Caco-2 (cell line): ENCODE results near the gene TTI1. TPM values are rescaled to one million over a fixed set of nuclear protein-coding genes. Genes with fewer than 3 reads are reported as not detected.
"Not testable (repeated sequence)": the region's sequence is repeated elsewhere in the genome, so short reads cannot be mapped to it uniquely, and the experiment has no call there.

Experiments used
- BruUV-seq: library from RNA; stranded (reverse); fragments of 400-500 nt; replicated peaks from 2 replicates; lab custom pipeline; 2021; lab: Mats Ljungman, UMichigan
- CTCF ChIA-PET: fragments of 300-600 bp; sonication (Branson Sonifier 250); formaldehyde crosslinking; loops from one replicate; lab custom pipeline; 2022; ENCODE audit warnings: antibody characterized with exemption; lab: Charles Lee
- POLR2A ChIA-PET: fragments of 300-600 bp; sonication (Branson Sonifier 250); formaldehyde crosslinking; loops from one replicate; lab custom pipeline; 2022; ENCODE audit warnings: antibody characterized with exemption; lab: Charles Lee
- DNase-seq, 2 experiments: peaks; one replicate each; pipeline versions ENCODE4 v3.0.0 to v3.0.0-alpha.2; 2020 to 2022
- H3K27me3 ChIP-seq: replicated peaks from 2 replicates; pipeline ENCODE4 v1.6.0; 2011; ENCODE audit warnings: low read length; ENCODE audit not compliant: control insufficient read depth, insufficient read depth
- H3K36me3 ChIP-seq: 2 replicates; pipeline ENCODE4 v1.5.1; 2011; ENCODE audit warnings: low read length; ENCODE audit not compliant: control insufficient read depth, insufficient read depth
- H3K4me1 ChIP-seq: fragments of 250-450 bp; sonication (Bioruptor Pico); 2 replicates; pipeline ENCODE4 v1.5.1; 2020; ENCODE audit warnings: mild to moderate bottlenecking
- H3K4me3 ChIP-seq: 2 replicates; pipeline ENCODE4 v1.5.1; 2011; ENCODE audit warnings: low read depth, mild to moderate bottlenecking, control low read depth, low read length
- H3K9me3 ChIP-seq: fragments of 250-450 bp; sonication (Bioruptor Pico); 2 replicates; pipeline ENCODE4 v1.5.1; 2020; ENCODE audit warnings: mild to moderate bottlenecking, moderate library complexity
- H3K27ac Mint-ChIP-seq: one replicate; pipeline ENCODE4 v1.8.0; 2022; ENCODE audit warnings: mixed read lengths; ENCODE audit not compliant: unreplicated experiment
- H3K27me3 Mint-ChIP-seq: one replicate; pipeline ENCODE4 v1.8.0; 2022; ENCODE audit warnings: mixed read lengths; ENCODE audit not compliant: insufficient read depth, unreplicated experiment
- H3K36me3 Mint-ChIP-seq: one replicate; pipeline ENCODE4 v1.8.0; 2022; ENCODE audit warnings: mild to moderate bottlenecking, mixed read lengths; ENCODE audit not compliant: insufficient read depth, unreplicated experiment
- H3K4me1 Mint-ChIP-seq: one replicate; pipeline ENCODE4 v1.8.0; 2022; ENCODE audit warnings: low read depth, mixed read lengths; ENCODE audit not compliant: unreplicated experiment
- H3K4me3 Mint-ChIP-seq: one replicate; pipeline ENCODE4 v1.8.0; 2022; ENCODE audit warnings: mild to moderate bottlenecking, moderate library complexity, mixed read lengths; ENCODE audit not compliant: unreplicated experiment
- H3K9me3 Mint-ChIP-seq: one replicate; pipeline ENCODE4 v1.8.0; 2022; ENCODE audit warnings: mixed read lengths; ENCODE audit not compliant: unreplicated experiment
- intact Hi-C: fragments of 100-400 bp; cut with micrococcal nuclease; formaldehyde crosslinking; loops from one replicate; pipeline ENCODE4 v1.10.0; 2022; ENCODE audit not compliant: unreplicated experiment
- total RNA-seq: library from RNA; stranded (reverse); gene quantifications from 2 replicates; pipeline ENCODE4 v1.2.3, GENCODE V29; 2022
- TF ChIP-seq, protein P1 (sequence below), 2 experiments: fragments of 200-600 bp in 1 of 2; IDR thresholded peaks; 1 replicate in 1 of 2; 2 replicates in 1 of 2; pipeline versions ENCODE4 v1.5.1 to v1.8.0; 2011 to 2022; ENCODE audit warnings: antibody characterized with exemption in 1 of 2, control low read depth in 1 of 2, inconsistent platforms in 1 of 2, low read depth in 1 of 2, low read length in 1 of 2, mild to moderate bottlenecking in 1 of 2, moderate library complexity in 1 of 2; ENCODE audit not compliant: insufficient read depth in 1 of 2, severe bottlenecking in 1 of 2, unreplicated experiment in 1 of 2

Gene TTI1
- total RNA-seq, 1 experiment from 2014 or later = 59.2 TPM

DNA sequence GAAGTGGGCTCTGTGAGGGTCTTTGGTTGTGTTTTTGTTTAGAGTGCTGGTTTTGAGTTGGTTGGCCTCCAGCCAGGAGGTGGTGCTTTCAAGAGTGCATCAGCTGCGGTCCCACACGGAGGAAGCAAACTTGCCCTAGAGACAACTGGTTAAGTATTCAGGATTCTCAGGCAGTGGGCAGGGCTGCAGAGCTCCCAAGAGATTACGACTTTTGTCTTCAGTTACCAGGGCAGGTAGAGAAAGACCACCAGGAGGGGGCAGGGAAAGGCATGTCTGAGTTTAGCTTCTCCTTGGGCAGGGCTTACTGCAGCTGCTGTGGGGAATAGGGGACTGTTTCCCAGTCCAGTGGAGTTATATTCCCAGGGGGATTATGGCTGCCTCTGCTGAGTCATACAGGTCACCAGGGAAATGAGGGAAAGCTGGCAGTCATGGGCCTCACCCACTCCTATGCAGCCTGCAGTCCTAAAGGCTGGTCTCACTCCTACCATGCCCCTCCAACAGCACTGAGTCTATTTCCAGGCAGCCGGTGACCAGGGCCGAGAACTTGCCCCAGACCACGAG lies 64.3 kb downstream of the TTI1 start:
- peaks cover 10% of the 10 kb centered on the region for H3K9me3 Mint-ChIP-seq
- Histone ChIP-seq H3K4me3 (no peak overlapping the region), H3K27me3 (no peaks in the 10 kb centered on the region; the same call in 1 of the 2 replicates), H3K36me3 (no peaks in the 10 kb centered on the region), H3K4me1 (no peaks in the 10 kb centered on the region), H3K9me3 (peaks cover 12% of the 10 kb centered on the region)
- ChIA-PET CTCF (interaction anchor here (0.6 kb wide), 1 partner anchor 24 kb away, joined by 3 read pairs; no protein-coding TSS in a partner anchor), POLR2A (no interaction called here)
- H3K4me3 Mint-ChIP-seq = no peak overlapping the region
- no peak overlapping the region for H3K27ac Mint-ChIP-seq
- peaks cover 12% of the 10 kb centered on the region for H3K27me3 Mint-ChIP-seq
- no peaks in the 10 kb centered on the region for H3K36me3 Mint-ChIP-seq
- peak in 1 of 2 experiments; percentile 32 for DNase-seq
- no peaks in the 10 kb centered on the region for H3K4me1 Mint-ChIP-seq
- intact Hi-C loops = no loop called here
- TF ChIP-seq, protein P1, sequence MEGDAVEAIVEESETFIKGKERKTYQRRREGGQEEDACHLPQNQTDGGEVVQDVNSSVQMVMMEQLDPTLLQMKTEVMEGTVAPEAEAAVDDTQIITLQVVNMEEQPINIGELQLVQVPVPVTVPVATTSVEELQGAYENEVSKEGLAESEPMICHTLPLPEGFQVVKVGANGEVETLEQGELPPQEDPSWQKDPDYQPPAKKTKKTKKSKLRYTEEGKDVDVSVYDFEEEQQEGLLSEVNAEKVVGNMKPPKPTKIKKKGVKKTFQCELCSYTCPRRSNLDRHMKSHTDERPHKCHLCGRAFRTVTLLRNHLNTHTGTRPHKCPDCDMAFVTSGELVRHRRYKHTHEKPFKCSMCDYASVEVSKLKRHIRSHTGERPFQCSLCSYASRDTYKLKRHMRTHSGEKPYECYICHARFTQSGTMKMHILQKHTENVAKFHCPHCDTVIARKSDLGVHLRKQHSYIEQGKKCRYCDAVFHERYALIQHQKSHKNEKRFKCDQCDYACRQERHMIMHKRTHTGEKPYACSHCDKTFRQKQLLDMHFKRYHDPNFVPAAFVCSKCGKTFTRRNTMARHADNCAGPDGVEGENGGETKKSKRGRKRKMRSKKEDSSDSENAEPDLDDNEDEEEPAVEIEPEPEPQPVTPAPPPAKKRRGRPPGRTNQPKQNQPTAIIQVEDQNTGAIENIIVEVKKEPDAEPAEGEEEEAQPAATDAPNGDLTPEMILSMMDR (IDR thresholded peaks at IDR 0.05; ENCODE audit: insufficient read depth in 1 of 2, low read depth in 1 of 2, low read length in 1 of 2, severe bottlenecking in 1 of 2, unreplicated experiment in 1 of 2) = no peak
- BruUV-seq = no TSS peak

DNA sequence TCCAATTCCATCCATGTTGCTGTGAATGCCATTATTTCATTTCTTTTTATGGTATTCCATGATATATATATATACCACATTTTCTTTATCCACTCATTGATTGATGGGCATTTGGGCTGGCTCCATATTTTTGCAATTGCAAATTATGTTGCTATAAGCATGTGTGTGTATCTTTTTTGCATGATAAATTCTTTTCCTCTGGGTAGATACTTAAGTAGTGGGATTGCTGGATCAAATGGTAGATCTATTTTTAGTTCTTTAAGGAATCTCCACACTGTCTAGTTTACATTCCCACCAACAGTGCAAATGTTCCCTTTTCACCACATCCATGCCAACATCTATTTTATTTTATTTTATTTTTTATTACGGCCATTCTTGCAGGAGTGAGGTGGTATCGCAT lies 69.8 kb downstream of the TTI1 start:
- Mint-ChIP-seq H3K27me3 (peaks cover 26% of the 10 kb centered on the region), H3K9me3 (peaks cover 10% of the 10 kb centered on the region)
- POLR2A ChIA-PET, DNase-seq, intact Hi-C loops, H3K27ac Mint-ChIP-seq, H3K36me3 ChIP-seq, CTCF ChIA-PET, H3K4me1 Mint-ChIP-seq, H3K27me3 ChIP-seq, H3K4me1 ChIP-seq, H3K36me3 Mint-ChIP-seq, H3K4me3 ChIP-seq, BruUV-seq, H3K4me3 Mint-ChIP-seq: not testable (repeated sequence)
- peaks cover 11% of the 10 kb centered on the region for H3K9me3 ChIP-seq

DNA sequence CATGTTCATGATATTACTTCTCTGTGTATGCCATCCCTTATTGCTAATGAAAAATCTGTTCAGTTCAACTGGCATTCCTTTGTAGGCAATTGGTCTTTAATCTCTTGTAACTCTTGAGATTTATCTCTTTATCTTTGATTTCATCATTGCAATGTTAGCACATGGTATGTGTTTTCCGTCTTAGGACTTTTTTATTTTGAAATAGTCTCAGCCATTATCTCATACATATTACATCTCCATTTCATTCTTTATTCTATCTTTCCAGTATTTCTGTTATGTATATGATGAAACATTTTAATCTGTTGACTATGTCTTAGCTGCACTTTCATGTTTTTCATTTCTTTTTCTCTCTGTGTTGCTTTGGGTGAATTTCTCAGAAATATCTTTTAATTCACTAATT lies 72.2 kb downstream of the TTI1 start:
- H3K9me3 Mint-ChIP-seq = peaks cover 3% of the 10 kb centered on the region
- H3K27me3 Mint-ChIP-seq = peaks cover 29% of the 10 kb centered on the region
- Histone ChIP-seq H3K4me1 (no peaks in the 10 kb centered on the region), H3K27me3 (no peaks in the 10 kb centered on the region; the same call in none of the 2 replicates), H3K4me3 (no peak overlapping the region), H3K36me3 (no peaks in the 10 kb centered on the region), H3K9me3 (no peaks in the 10 kb centered on the region; the same call in 1 of the 2 replicates)
- intact Hi-C loops = no loop called here
- TF ChIP-seq, protein P1 (IDR thresholded peaks at IDR 0.05; ENCODE audit: insufficient read depth in 1 of 2, low read depth in 1 of 2, low read length in 1 of 2, severe bottlenecking in 1 of 2, unreplicated experiment in 1 of 2) = no peak
- BruUV-seq = no TSS peak
- CTCF ChIA-PET = no interaction called here
- no peak for DNase-seq
- POLR2A ChIA-PET = interaction anchor here (0.7 kb wide), 1 partner anchor 1500 kb away, joined by 5 read pairs; no protein-coding TSS in a partner anchor
- no peaks in the 10 kb centered on the region for H3K36me3 Mint-ChIP-seq
- H3K4me3 Mint-ChIP-seq = no peak overlapping the region
- H3K27ac Mint-ChIP-seq = no peak overlapping the region
- no peaks in the 10 kb centered on the region for H3K4me1 Mint-ChIP-seq
